Esophagus muscularis mucosa (tissue), 4 donors: Measurements from ENCODE around the gene ZNF605.

Source experiments
- EP300 ChIP-seq: sonication (generic); formaldehyde crosslinking; IDR thresholded peaks from one replicate; pipeline ENCODE4 v1.6.1; 2017; ENCODE audit warnings: antibody characterized with exemption
- POLR2A ChIP-seq: fragments of 450-650 bp; IDR thresholded peaks from one replicate; pipeline ENCODE4 v1.6.1; 2017; ENCODE audit warnings: antibody characterized with exemption, moderate library complexity, mild to moderate bottlenecking, low read depth
- POLR2AphosphoS5 ChIP-seq, 2 donors: sonication (generic); formaldehyde crosslinking; IDR thresholded peaks; one replicate each; pipeline ENCODE4 v1.6.1; 2017; ENCODE audit warnings: antibody characterized with exemption in 2 of 2
- TF ChIP-seq, protein P1 (sequence below), 3 experiments: fragments of 200-600 bp in 2 of 3; fragments of 450-650 bp in 1 of 3; sonication (generic) in 2 of 3; IDR thresholded peaks; one replicate each; pipeline ENCODE4 v1.5.1; 2017 to 2019; ENCODE audit warnings: antibody characterized with exemption in 3 of 3, mild to moderate bottlenecking in 2 of 3, moderate library complexity in 1 of 3

DNA sequence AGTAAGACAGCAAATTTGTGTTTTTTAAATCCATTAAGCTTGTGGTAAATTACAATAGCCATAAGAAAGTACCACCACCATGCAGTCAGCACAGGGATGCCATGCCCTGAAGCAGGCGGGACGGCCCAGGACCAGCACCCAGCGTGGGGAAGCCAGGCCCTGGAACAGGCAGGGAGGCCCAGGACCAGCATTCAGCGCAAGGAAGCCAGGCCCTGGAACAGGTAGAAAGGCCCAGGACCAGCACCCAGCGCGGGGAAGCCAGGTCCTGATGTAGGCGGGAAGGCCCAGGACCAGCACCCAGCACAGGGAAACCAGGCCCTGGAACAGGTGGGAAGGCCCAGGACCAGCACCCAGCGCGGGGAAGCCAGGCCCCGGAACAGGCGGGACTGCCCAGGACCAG is 81.9 kb downstream of the ZNF605 start:
- TF ChIP-seq POLR2A (no peak), POLR2AphosphoS5 (IDR thresholded peaks at IDR 0.05) (no peak), EP300 (no peak)
- TF ChIP-seq, protein P1, sequence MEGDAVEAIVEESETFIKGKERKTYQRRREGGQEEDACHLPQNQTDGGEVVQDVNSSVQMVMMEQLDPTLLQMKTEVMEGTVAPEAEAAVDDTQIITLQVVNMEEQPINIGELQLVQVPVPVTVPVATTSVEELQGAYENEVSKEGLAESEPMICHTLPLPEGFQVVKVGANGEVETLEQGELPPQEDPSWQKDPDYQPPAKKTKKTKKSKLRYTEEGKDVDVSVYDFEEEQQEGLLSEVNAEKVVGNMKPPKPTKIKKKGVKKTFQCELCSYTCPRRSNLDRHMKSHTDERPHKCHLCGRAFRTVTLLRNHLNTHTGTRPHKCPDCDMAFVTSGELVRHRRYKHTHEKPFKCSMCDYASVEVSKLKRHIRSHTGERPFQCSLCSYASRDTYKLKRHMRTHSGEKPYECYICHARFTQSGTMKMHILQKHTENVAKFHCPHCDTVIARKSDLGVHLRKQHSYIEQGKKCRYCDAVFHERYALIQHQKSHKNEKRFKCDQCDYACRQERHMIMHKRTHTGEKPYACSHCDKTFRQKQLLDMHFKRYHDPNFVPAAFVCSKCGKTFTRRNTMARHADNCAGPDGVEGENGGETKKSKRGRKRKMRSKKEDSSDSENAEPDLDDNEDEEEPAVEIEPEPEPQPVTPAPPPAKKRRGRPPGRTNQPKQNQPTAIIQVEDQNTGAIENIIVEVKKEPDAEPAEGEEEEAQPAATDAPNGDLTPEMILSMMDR (IDR thresholded peaks at IDR 0.05), result no peak
